GM12878 (cell line): ENCODE results near the gene SERPINI2. TPM values are rescaled to one million over a fixed set of nuclear protein-coding genes. Genes with fewer than 3 reads are reported as not detected.

Experiments used
- ATAC-seq: fragments of 200-7000 bp; cut with Tn5 transposase; 3 replicates; pipeline ENCODE4 v1.9.1; 2020; ENCODE audit warnings: mild to moderate bottlenecking, moderate library complexity
- BruUV-seq: library from RNA; stranded (reverse); fragments of 400-500 nt; replicated peaks from 2 replicates; lab custom pipeline; 2021; lab: Mats Ljungman, UMichigan
- CTCF ChIA-PET: fragments of 300-600 bp; sonication (Branson Sonifier 250); formaldehyde crosslinking; extraction: SDS; loops from one replicate; lab custom pipeline; 2021; ENCODE audit warnings: inconsistent platforms; lab: Yijun Ruan, JAX
- POLR2A ChIA-PET: fragments of 350-600 bp; formaldehyde crosslinking; extraction: SDS; loops from one replicate; lab custom pipeline; 2021; ENCODE audit warnings: inconsistent platforms; lab: Charles Lee
- RAD21 ChIA-PET: fragments of 300-600 bp; sonication (Branson Sonifier 250); formaldehyde crosslinking; loops from one replicate; lab custom pipeline; 2023; ENCODE audit warnings: antibody characterized with exemption; ENCODE audit not compliant: unreplicated experiment; lab: Charles Lee
- SMC1A ChIA-PET: fragments of 300-600 bp; sonication (Branson Sonifier 250); formaldehyde crosslinking; loops from one replicate; lab custom pipeline; 2023; ENCODE audit not compliant: unreplicated experiment, uncharacterized antibody; lab: Charles Lee
- DNase-seq: peaks from one replicate; pipeline ENCODE4 v3.0.0-alpha.2; 2011; ENCODE audit warnings: low read depth, low spot score
- FAIRE-seq: peaks from 3 replicates; lab custom pipeline; 2011; peaks lifted over from hg19 to GRCh38; lab: Jason Lieb, UNC
- H2AFZ ChIP-seq: 2 replicates; pipeline ENCODE4 v1.6.0; 2011; ENCODE audit warnings: low read depth, low read length, control low read depth; ENCODE audit not compliant: control insufficient read depth
- H3K27ac ChIP-seq: 2 replicates; pipeline ENCODE4 v1.5.1; 2011; ENCODE audit warnings: control low read depth; ENCODE audit not compliant: control insufficient read depth, insufficient read depth
- H3K27me3 ChIP-seq, 2 experiments: replicated peaks in 1 of 2; 2 replicates each; pipeline versions ENCODE4 v1.6.0 to v1.6.1; 2011; ENCODE audit warnings: low read length in 1 of 2; ENCODE audit not compliant: control insufficient read depth in 2 of 2, insufficient read depth in 2 of 2
- H3K36me3 ChIP-seq, 2 experiments: 2 replicates each; pipeline ENCODE4 v1.5.1; 2011; ENCODE audit warnings: low read length in 1 of 2; ENCODE audit not compliant: control insufficient read depth in 2 of 2, insufficient read depth in 2 of 2
- H3K4me1 ChIP-seq: 2 replicates; pipeline ENCODE4 v1.6.1; 2011; ENCODE audit warnings: mild to moderate bottlenecking, low read length, moderate library complexity, mixed read lengths; ENCODE audit not compliant: control insufficient read depth, insufficient read depth
- H3K4me2 ChIP-seq: 2 replicates; pipeline ENCODE4 v1.6.0; 2011; ENCODE audit warnings: control low read depth; ENCODE audit not compliant: control insufficient read depth, insufficient read depth
- H3K4me3 ChIP-seq: fragments of 200-600 bp; sonication (generic); 2 replicates; pipeline ENCODE4 v1.5.1; 2016
- H3K79me2 ChIP-seq: 2 replicates; pipeline ENCODE4 v1.6.0; 2011; ENCODE audit warnings: low read length; ENCODE audit not compliant: control insufficient read depth, insufficient read depth
- H3K9ac ChIP-seq: 2 replicates; pipeline ENCODE4 v1.8.0; 2011; ENCODE audit warnings: low read length, control low read depth, mixed read lengths; ENCODE audit not compliant: control insufficient read depth, insufficient read depth
- H3K9me3 ChIP-seq: replicated peaks from 3 replicates; pipeline ENCODE4 v1.5.1; 2011; ENCODE audit warnings: mild to moderate bottlenecking, low read length; ENCODE audit not compliant: control insufficient read depth, insufficient read depth
- H4K20me1 ChIP-seq: 2 replicates; pipeline ENCODE4 v1.6.0; 2011; ENCODE audit not compliant: control insufficient read depth, insufficient read depth
- EED ChIP-seq: sonication (generic); IDR thresholded peaks from 2 replicates; pipeline ENCODE4 v1.6.1; 2016; ENCODE audit warnings: antibody characterized with exemption, low read depth
- MTA3 ChIP-seq: IDR thresholded peaks from 2 replicates; pipeline ENCODE4 v1.6.1; 2012; ENCODE audit warnings: low read length, inconsistent platforms, borderline replicate concordance
- NFIC ChIP-seq: IDR thresholded peaks from 2 replicates; pipeline ENCODE4 v1.6.1; 2012; ENCODE audit warnings: low read depth, mild to moderate bottlenecking, inconsistent platforms, low read length, moderate library complexity
- RB1 ChIP-seq: fragments of 450-650 bp; formaldehyde crosslinking; IDR thresholded peaks from 2 replicates; pipeline ENCODE4 v1.6.1; 2017; ENCODE audit warnings: mild to moderate bottlenecking, borderline replicate concordance
- in situ Hi-C: fragments of 300-500 bp; cut with MboI; formaldehyde crosslinking; loops from 9 replicates; pipeline ENCODE4 v1.14.3; 2018; ENCODE audit warnings: mixed read lengths
- intact Hi-C: fragments of 100-400 bp; cut with micrococcal nuclease; formaldehyde crosslinking; loops from one replicate; pipeline ENCODE4 v1.14.2; 2022; ENCODE audit not compliant: unreplicated experiment
- polyA plus RNA-seq, 11 experiments: library from polyadenylated mRNA; depleted of rRNA in 4 of 11; unstranded in 6 of 11; stranded (reverse) in 5 of 11; fragments of >200 nt; fragmentation: Nextera tagmentation in 4 of 11; fragmentation: Illumina TruSeq in 1 of 11; extraction: Ambion mirVana in 4 of 11; extraction: Trizol in 1 of 11; gene quantifications; 1 replicate in 1 of 11; 2 replicates in 10 of 11; pipeline versions ENCODE4 v1.2.1 to v1.2.3, GENCODE V29; 2011 to 2016; ENCODE audit warnings: inconsistent platforms in 2 of 11, missing spikeins in 2 of 11, low read depth in 1 of 11
- total RNA-seq, 4 experiments: library from RNA; depleted of rRNA in 3 of 4; stranded (reverse); fragments of >200 nt in 3 of 4; fragmentation: Illumina TruSeq in 1 of 4; extraction: Trizol in 1 of 4; gene quantifications; 2 replicates each; pipeline versions ENCODE4 v1.2.1 to v1.2.3, GENCODE V29; 2013 to 2021
- TF ChIP-seq, protein P1 (sequence below): fragments of 450-650 bp; IDR thresholded peaks from 2 replicates; pipeline ENCODE4 v1.6.1; 2016; ENCODE audit warnings: mild to moderate bottlenecking
- TF ChIP-seq, protein P2 (sequence below): IDR thresholded peaks from 2 replicates; pipeline ENCODE4 v1.6.1; 2011; ENCODE audit warnings: borderline replicate concordance, low read depth, mild to moderate bottlenecking, moderate library complexity, low read length; ENCODE audit not compliant: insufficient read depth, poor library complexity, severe bottlenecking

Gene SERPINI2
- total and polyA plus RNA-seq, 10 of the 15 experiments (the other 5 are each of a cell fraction or from before 2014, with no cell fraction given): 0.33 TPM; not detected in 9

DNA sequence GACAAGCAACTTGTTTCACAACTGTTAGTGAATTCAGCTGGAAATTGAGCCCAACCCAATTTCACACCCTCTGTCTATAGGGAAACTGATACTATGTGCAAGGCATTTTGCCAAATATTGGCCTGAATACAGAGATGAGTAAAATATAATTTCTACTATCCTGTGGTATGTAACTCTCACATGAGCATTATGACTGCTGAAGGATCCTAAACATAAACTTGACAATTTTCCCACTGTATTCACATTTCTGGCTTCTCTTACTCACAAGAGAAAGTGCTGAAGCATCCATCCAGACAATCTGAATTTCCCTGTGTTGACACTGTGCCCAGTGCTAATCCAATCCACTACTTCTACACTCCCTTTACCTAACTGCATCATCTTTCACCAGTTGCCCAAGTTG is 28.4 kb downstream of the SERPINI2 start:
- intact Hi-C loops: no loop called here
- ChIA-PET POLR2A (no interaction called here), RAD21 (no interaction called here), SMC1A (no interaction called here), CTCF (no interaction called here)
- no peak overlapping the region for H2AFZ ChIP-seq
- no peak overlapping the region for H3K4me3 ChIP-seq
- in situ Hi-C loops: no loop called here
- H4K20me1 ChIP-seq: no peaks in the 10 kb centered on the region
- no TSS peak for BruUV-seq
- ATAC-seq (no peak), DNase-seq (no peak), FAIRE-seq (no peak)
- no peaks in the 10 kb centered on the region for H3K4me1 ChIP-seq
- no peaks in the 10 kb centered on the region for H3K36me3 ChIP-seq
- H3K27me3 ChIP-seq: no peaks in the 10 kb centered on the region; a peak in 1 of 4 replicates
- H3K79me2 ChIP-seq: no peaks in the 10 kb centered on the region
- no peak overlapping the region for H3K4me2 ChIP-seq
- no peak overlapping the region for H3K27ac ChIP-seq
- H3K9me3 ChIP-seq: no peaks in the 10 kb centered on the region
- TF ChIP-seq, protein P1, sequence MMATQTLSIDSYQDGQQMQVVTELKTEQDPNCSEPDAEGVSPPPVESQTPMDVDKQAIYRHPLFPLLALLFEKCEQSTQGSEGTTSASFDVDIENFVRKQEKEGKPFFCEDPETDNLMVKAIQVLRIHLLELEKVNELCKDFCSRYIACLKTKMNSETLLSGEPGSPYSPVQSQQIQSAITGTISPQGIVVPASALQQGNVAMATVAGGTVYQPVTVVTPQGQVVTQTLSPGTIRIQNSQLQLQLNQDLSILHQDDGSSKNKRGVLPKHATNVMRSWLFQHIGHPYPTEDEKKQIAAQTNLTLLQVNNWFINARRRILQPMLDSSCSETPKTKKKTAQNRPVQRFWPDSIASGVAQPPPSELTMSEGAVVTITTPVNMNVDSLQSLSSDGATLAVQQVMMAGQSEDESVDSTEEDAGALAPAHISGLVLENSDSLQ: no peak
- TF ChIP-seq MTA3 (no peak), RB1 (no peak), EED (no peak), NFIC (no peak)
- TF ChIP-seq, protein P2, sequence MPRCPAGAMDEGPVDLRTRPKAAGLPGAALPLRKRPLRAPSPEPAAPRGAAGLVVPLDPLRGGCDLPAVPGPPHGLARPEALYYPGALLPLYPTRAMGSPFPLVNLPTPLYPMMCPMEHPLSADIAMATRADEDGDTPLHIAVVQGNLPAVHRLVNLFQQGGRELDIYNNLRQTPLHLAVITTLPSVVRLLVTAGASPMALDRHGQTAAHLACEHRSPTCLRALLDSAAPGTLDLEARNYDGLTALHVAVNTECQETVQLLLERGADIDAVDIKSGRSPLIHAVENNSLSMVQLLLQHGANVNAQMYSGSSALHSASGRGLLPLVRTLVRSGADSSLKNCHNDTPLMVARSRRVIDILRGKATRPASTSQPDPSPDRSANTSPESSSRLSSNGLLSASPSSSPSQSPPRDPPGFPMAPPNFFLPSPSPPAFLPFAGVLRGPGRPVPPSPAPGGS: no peak
- no peak overlapping the region for H3K9ac ChIP-seq
